HG03354 (cell line): Measurements from ENCODE around the gene COL6A1.
"Not testable (repeated sequence)": the region's sequence is repeated elsewhere in the genome, so short reads cannot be mapped to it uniquely, and the experiment has no call there.

Experiments
- ATAC-seq: cut with Tn5 transposase; IDR thresholded peaks from one replicate; pipeline ENCODE4 v1.9.1; 2021; ENCODE audit warnings: mild to moderate bottlenecking; ENCODE audit not compliant: unreplicated experiment, poor library complexity, severe bottlenecking

Gene COL6A1

GRCh38 chr21:46001821-46002681 lies 20.5 kb downstream of the COL6A1 start:
- no peak for ATAC-seq

- ATAC-seq, result no peak
These were observed 21.4 kb downstream of the COL6A1 start for GRCh38 chr21:46002841-46003574.

- no peak for ATAC-seq
These were observed 22.0 kb downstream of the COL6A1 start for GRCh38 chr21:46003575-46004007.

GRCh38 chr21:46004168-46004861 lies 22.7 kb downstream of the COL6A1 start:
- no peak for ATAC-seq

- no peak for ATAC-seq
These were observed 23.5 kb downstream of the COL6A1 start for GRCh38 chr21:46005081-46005480.

GRCh38 chr21:46005481-46005881 lies 23.9 kb downstream of the COL6A1 start:
- no peak for ATAC-seq

- not testable (repeated sequence) for ATAC-seq
These were observed 24.4 kb downstream of the COL6A1 start for GRCh38 chr21:46005894-46006546.

- ATAC-seq, result no peak
These were observed 25.2 kb downstream of the COL6A1 start for GRCh38 chr21:46006547-46007491.

GRCh38 chr21:46007492-46007868 lies 25.9 kb downstream of the COL6A1 start:
- no peak for ATAC-seq

- no peak for ATAC-seq
These were observed 27.5 kb downstream of the COL6A1 start for GRCh38 chr21:46008893-46009621.

- no peak for ATAC-seq
These were observed 28.6 kb downstream of the COL6A1 start for GRCh38 chr21:46009951-46010705.

GRCh38 chr21:46011267-46011967 lies 29.8 kb downstream of the COL6A1 start:
- no peak for ATAC-seq

GRCh38 chr21:46012154-46012553 lies 30.6 kb downstream of the COL6A1 start:
- ATAC-seq, result no peak

GRCh38 chr21:46014828-46015227 lies 33.3 kb downstream of the COL6A1 start:
- ATAC-seq, result no peak

- no peak for ATAC-seq
These were observed 35.6 kb downstream of the COL6A1 start for GRCh38 chr21:46017148-46017547.

GRCh38 chr21:46017695-46018094 lies 36.1 kb downstream of the COL6A1 start:
- ATAC-seq, result no peak

GRCh38 chr21:46018615-46019014 lies 37.0 kb downstream of the COL6A1 start:
- ATAC-seq, result no peak
